Esophagus muscularis mucosa (tissue), 3 donors: ENCODE results near the gene MGLL.
A peak's percentile ranks its signal among the peaks of the same experiment; 100 is the strongest.

Experiments used
- POLR2A ChIP-seq: fragments of 450-650 bp; IDR thresholded peaks from one replicate; pipeline ENCODE4 v1.6.1; 2017; ENCODE audit warnings: antibody characterized with exemption, moderate library complexity, mild to moderate bottlenecking, low read depth
- TF ChIP-seq, protein P1 (sequence below), 3 experiments: fragments of 200-600 bp in 2 of 3; fragments of 450-650 bp in 1 of 3; sonication (generic) in 2 of 3; IDR thresholded peaks; one replicate each; pipeline ENCODE4 v1.5.1; 2017 to 2019; ENCODE audit warnings: antibody characterized with exemption in 3 of 3, mild to moderate bottlenecking in 2 of 3, moderate library complexity in 1 of 3

DNA sequence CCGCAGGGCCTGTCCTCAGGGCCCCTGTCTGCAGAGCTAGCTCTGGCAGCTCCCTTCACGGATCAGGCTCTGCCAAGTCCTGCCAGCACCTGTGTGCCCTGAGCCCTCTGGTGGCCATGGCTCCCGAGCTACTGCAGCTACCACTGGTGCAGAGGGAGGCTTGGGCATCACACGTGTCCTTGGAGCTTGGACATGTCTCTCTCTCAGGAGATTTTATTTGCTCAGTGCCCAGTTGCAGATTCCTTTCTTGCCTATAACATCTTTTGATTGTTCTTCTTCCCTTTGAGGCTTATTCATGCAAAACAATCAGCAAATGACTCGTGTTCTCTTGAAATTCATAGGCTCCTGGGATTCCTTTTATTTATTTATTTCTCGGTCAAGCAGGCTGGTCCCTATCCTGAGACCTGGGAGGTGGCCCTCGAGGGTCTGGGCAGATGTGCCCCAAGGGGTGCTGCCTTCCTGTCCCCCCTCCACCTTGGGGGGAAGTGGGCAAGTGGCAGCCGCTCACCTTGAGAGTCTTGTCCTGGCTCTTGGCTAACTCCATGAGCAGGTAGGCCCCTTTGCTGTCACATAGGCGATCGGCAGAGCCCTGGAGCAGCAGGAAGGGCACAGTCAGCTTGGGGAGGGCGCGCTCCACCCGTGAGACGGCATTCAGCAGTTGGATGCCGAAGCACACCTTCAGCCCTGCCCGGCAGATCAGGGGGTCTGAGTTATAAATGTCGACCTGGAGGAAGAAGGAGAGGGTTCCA, 127.7 kb downstream of the MGLL start:
- TF ChIP-seq, protein P1, sequence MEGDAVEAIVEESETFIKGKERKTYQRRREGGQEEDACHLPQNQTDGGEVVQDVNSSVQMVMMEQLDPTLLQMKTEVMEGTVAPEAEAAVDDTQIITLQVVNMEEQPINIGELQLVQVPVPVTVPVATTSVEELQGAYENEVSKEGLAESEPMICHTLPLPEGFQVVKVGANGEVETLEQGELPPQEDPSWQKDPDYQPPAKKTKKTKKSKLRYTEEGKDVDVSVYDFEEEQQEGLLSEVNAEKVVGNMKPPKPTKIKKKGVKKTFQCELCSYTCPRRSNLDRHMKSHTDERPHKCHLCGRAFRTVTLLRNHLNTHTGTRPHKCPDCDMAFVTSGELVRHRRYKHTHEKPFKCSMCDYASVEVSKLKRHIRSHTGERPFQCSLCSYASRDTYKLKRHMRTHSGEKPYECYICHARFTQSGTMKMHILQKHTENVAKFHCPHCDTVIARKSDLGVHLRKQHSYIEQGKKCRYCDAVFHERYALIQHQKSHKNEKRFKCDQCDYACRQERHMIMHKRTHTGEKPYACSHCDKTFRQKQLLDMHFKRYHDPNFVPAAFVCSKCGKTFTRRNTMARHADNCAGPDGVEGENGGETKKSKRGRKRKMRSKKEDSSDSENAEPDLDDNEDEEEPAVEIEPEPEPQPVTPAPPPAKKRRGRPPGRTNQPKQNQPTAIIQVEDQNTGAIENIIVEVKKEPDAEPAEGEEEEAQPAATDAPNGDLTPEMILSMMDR (IDR thresholded peaks at IDR 0.05) = peak in 2 of 3 experiments; percentile 22 to 34
- no peak for TF ChIP-seq POLR2A
